ENCODE data around the gene RAPSN.

Gene RAPSN

DNA sequence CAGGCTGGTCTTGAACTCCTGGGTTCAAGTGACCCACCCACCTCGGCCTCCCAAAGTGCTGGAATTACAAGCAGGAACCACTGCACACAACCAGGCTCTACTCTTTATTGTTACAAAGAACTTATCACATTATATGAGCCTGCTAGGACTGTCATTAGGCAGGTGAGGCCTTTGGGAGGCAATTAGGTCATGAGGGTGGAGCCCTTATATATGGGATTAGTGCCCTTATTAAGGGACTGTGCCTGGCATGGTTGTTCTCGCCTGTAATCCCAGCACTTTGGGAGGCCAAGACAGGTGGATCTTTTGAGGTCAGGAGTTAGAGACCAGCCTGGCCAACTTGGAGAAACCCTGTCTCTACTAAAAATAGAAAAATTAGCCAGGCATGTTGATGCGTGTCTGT lies 12.2 kb downstream of the RAPSN start:
- TF ChIP-seq, protein P1, sequence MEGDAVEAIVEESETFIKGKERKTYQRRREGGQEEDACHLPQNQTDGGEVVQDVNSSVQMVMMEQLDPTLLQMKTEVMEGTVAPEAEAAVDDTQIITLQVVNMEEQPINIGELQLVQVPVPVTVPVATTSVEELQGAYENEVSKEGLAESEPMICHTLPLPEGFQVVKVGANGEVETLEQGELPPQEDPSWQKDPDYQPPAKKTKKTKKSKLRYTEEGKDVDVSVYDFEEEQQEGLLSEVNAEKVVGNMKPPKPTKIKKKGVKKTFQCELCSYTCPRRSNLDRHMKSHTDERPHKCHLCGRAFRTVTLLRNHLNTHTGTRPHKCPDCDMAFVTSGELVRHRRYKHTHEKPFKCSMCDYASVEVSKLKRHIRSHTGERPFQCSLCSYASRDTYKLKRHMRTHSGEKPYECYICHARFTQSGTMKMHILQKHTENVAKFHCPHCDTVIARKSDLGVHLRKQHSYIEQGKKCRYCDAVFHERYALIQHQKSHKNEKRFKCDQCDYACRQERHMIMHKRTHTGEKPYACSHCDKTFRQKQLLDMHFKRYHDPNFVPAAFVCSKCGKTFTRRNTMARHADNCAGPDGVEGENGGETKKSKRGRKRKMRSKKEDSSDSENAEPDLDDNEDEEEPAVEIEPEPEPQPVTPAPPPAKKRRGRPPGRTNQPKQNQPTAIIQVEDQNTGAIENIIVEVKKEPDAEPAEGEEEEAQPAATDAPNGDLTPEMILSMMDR (IDR thresholded peaks at IDR 0.05; ENCODE audit: extremely low read depth, missing control alignments): no peak
- no peak for DNase-seq (ENCODE audit: low spot score)

DNA sequence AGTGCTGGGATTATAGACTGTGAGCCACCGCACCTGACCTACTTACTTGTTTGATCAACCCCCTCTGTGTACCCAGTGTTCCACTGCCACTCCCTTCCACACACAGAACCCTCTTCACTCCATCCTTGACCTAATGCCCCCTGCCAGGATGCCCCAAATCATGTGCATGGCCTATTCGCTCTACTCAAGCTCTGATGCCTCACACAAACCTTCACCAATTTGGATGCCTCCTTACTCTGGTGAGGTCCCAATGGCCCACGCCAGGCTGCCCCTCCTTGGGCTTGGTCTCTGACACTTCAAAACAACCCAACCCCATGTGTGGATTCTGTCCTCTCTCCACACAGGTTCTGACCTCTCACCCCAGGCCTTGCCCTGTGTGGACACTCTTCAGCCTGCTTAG lies 13.2 kb downstream of the RAPSN start:
- TF ChIP-seq, protein P1 (IDR thresholded peaks at IDR 0.05; ENCODE audit: extremely low read depth, missing control alignments): no peak
- no peak for DNase-seq (ENCODE audit: low spot score)

DNA sequence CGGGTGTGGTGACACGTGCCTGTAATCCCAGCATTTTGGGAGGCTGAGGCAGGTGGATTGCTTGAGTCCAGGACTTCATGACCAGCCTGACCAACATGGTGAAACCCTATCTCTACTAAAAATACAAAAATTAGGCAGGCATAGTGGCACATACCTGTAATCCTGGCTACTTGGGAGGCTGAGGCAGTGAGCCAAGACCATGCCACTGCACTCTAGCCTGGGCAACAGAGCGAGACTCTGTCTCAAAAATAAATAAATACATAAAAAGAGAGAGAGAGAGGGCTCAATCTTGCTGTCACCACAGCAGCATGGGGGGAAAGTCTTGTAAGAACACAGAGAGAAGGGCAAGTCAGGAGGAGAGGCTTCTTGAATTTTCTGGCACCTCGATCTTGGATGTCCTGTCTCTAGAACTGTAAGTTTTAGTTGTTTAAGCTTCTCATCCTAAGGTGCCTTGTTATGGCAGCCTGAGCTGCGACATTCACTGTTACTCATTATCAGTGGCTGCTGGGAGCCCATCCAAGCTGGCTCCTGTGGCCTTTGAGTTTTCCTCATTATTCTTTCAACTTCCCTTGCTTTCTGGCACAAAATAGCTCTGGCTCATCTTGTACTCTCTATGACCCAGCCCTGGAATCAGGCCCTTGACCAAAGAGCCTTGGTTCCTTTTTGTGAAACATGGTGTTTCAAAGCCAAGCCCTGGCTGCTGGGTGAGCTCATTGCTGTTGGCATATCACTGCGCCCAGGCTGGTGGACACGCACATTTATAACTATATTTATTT lies 14.7 kb downstream of the RAPSN start:
- no peak for DNase-seq (ENCODE audit: low spot score)
- TF ChIP-seq, protein P1 (IDR thresholded peaks at IDR 0.05; ENCODE audit: extremely low read depth, missing control alignments): no peak

- TF ChIP-seq, protein P1 (IDR thresholded peaks at IDR 0.05; ENCODE audit: extremely low read depth, missing control alignments): no peak
- DNase-seq (ENCODE audit: low spot score): no peak
Measured at GRCh38 chr11:47433157-47433556, 15.8 kb downstream of the RAPSN start.

GRCh38 chr11:47431356-47432083 lies 17.4 kb downstream of the RAPSN start:
- DNase-seq (ENCODE audit: low spot score): no peak
- TF ChIP-seq, protein P1 (IDR thresholded peaks at IDR 0.05; ENCODE audit: extremely low read depth, missing control alignments): no peak

GRCh38 chr11:47430524-47430923 lies 18.4 kb downstream of the RAPSN start:
- no peak for DNase-seq (ENCODE audit: low spot score)
- TF ChIP-seq, protein P1 (IDR thresholded peaks at IDR 0.05; ENCODE audit: extremely low read depth, missing control alignments): no peak
